SU-DHL-6 (cell line): ENCODE results near the gene SYTL4.

Source experiments
- H2AFZ ChIP-seq: fragments of 200-600 bp; sonication (generic); 2 replicates; pipeline ENCODE4 v1.6.1; 2014; ENCODE audit warnings: low read depth, mild to moderate bottlenecking, moderate library complexity, mixed read lengths, antibody characterized with exemption, low read length; ENCODE audit not compliant: severe bottlenecking
- H3F3A ChIP-seq: fragments of 200-600 bp; shearing (Covaris generic); 2 replicates; pipeline ENCODE4 v1.6.0; 2016; ENCODE audit warnings: antibody characterized with exemption, mild to moderate bottlenecking; ENCODE audit not compliant: insufficient read depth
- H3K27ac ChIP-seq: fragments of 200-600 bp; sonication (generic); 2 replicates; pipeline ENCODE4 v1.5.1; 2016; ENCODE audit warnings: low read depth, mild to moderate bottlenecking, low read length, moderate library complexity, mixed read lengths
- H3K27me3 ChIP-seq: fragments of 200-600 bp; sonication (generic), shearing (Covaris generic); 2 replicates; pipeline ENCODE4 v1.6.0; 2014; ENCODE audit warnings: mild to moderate bottlenecking, low read length
- H3K36me3 ChIP-seq: fragments of 200-600 bp; sonication (generic); 2 replicates; pipeline ENCODE4 v1.6.1; 2014; ENCODE audit warnings: mild to moderate bottlenecking, low read length, mixed read lengths
- H3K4me2 ChIP-seq: fragments of 300-600, 200-600 bp; shearing (Covaris generic), sonication (generic); 2 replicates; pipeline ENCODE4 v1.6.0; 2014; ENCODE audit warnings: low read length, low read depth, mild to moderate bottlenecking; ENCODE audit not compliant: poor library complexity, severe bottlenecking
- H3K4me3 ChIP-seq: fragments of 200-600 bp; sonication (generic); 2 replicates; pipeline ENCODE4 v1.5.1; 2014; ENCODE audit warnings: antibody characterized with exemption, low read length, mild to moderate bottlenecking, mixed read lengths; ENCODE audit not compliant: insufficient read depth, poor library complexity, severe bottlenecking
- H3K79me2 ChIP-seq: fragments of 200-600 bp; sonication (generic); 2 replicates; pipeline ENCODE4 v1.6.1; 2014; ENCODE audit warnings: mild to moderate bottlenecking, low read length, moderate library complexity; ENCODE audit not compliant: insufficient read depth
- H3K9ac ChIP-seq: fragments of 200-600 bp; sonication (generic); 2 replicates; pipeline ENCODE4 v1.7.0; 2014; ENCODE audit warnings: mild to moderate bottlenecking, low read length
- H3K9me2 ChIP-seq: fragments of 200-600 bp; sonication (generic); replicated peaks from 2 replicates; pipeline ENCODE4 v1.6.1; 2014; ENCODE audit warnings: low read length; ENCODE audit not compliant: insufficient read depth
- H3K9me3 ChIP-seq: fragments of 200-600 bp; sonication (generic); 2 replicates; pipeline ENCODE4 v1.6.1; 2014; ENCODE audit warnings: low read length, mixed read lengths; ENCODE audit not compliant: insufficient read depth
- H4K20me1 ChIP-seq: fragments of 200-600 bp; sonication (generic); 2 replicates; pipeline ENCODE4 v1.6.1; 2014; ENCODE audit warnings: low read depth, mild to moderate bottlenecking, antibody characterized with exemption, low read length, moderate library complexity, mixed read lengths
- CTCF ChIP-seq: fragments of 200-600 bp; sonication (generic); IDR thresholded peaks from one replicate; pipeline ENCODE4 v1.5.1; 2017; ENCODE audit warnings: antibody characterized with exemption, mild to moderate bottlenecking, low read length, moderate library complexity; ENCODE audit not compliant: insufficient read depth, poor library complexity, severe bottlenecking
- EZH2phosphoT487 ChIP-seq: fragments of 200-600 bp; sonication (generic), shearing (Covaris generic); conservative IDR thresholded peaks from 2 replicates; pipeline ENCODE4 v1.6.1; 2018; ENCODE audit warnings: mild to moderate bottlenecking, antibody characterized with exemption, low read length, moderate library complexity, mixed read lengths

The SYTL4 gene

GRCh38 chrX:100698551-100698950, 33.4 kb downstream of the SYTL4 start:
- no peaks in the 10 kb centered on the region for H3K79me2 ChIP-seq
- H3K9me2 ChIP-seq: no peaks in the 10 kb centered on the region
- H3F3A ChIP-seq: no peaks in the 10 kb centered on the region
- H3K36me3 ChIP-seq: no peaks in the 10 kb centered on the region
- no peak overlapping the region for H3K27ac ChIP-seq
- no peak overlapping the region for H3K4me3 ChIP-seq
- no peaks in the 10 kb centered on the region for H4K20me1 ChIP-seq
- H3K4me2 ChIP-seq: no peak overlapping the region
- H2AFZ ChIP-seq: no peak overlapping the region
- H3K9ac ChIP-seq: no peak overlapping the region
- H3K27me3 ChIP-seq: no peaks in the 10 kb centered on the region
- no peak for TF ChIP-seq CTCF
- no peak for TF ChIP-seq EZH2phosphoT487
- no peaks in the 10 kb centered on the region for H3K9me3 ChIP-seq

- H3K9me3 ChIP-seq: no peaks in the 10 kb centered on the region
- no peak overlapping the region for H2AFZ ChIP-seq
- H3K36me3 ChIP-seq: no peaks in the 10 kb centered on the region
- no peak for TF ChIP-seq CTCF
- no peaks in the 10 kb centered on the region for H3K79me2 ChIP-seq
- no peaks in the 10 kb centered on the region for H4K20me1 ChIP-seq
- no peaks in the 10 kb centered on the region for H3F3A ChIP-seq
- no peak overlapping the region for H3K4me2 ChIP-seq
- no peak overlapping the region for H3K4me3 ChIP-seq
- H3K27me3 ChIP-seq: no peaks in the 10 kb centered on the region
- H3K9me2 ChIP-seq: no peaks in the 10 kb centered on the region
- no peak overlapping the region for H3K9ac ChIP-seq
- H3K27ac ChIP-seq: no peak overlapping the region
These were observed 35.1 kb downstream of the SYTL4 start for GRCh38 chrX:100696699-100697351.

DNA sequence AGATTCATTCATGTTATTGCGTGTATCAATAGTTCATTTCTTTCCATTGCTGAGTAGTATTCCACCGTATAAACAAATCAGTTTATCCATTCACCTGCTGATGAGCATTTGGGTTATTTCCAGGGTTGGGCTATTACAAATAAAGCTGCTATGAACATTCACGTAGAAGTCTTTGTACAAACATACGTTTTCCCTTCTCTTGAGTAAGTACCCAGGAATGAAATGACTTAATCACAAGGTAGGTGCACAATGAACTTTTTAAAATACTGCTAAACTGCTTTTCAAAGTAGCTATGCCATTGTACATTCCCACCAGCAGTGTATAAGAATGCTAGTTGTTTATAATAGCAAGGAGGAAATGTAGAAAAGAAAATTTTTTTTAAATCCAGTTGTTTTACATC, 35.9 kb downstream of the SYTL4 start:
- Histone ChIP-seq H3K36me3 (no peaks in the 10 kb centered on the region), H3K9ac (no peak overlapping the region), H3F3A (no peaks in the 10 kb centered on the region), H3K27me3 (no peaks in the 10 kb centered on the region), H3K9me2 (no peaks in the 10 kb centered on the region), H4K20me1 (no peaks in the 10 kb centered on the region), H3K4me2 (no peak overlapping the region), H3K79me2 (no peaks in the 10 kb centered on the region), H3K9me3 (no peaks in the 10 kb centered on the region), H3K27ac (no peak overlapping the region), H2AFZ (no peak overlapping the region), H3K4me3 (no peak overlapping the region)
- TF ChIP-seq CTCF (no peak), EZH2phosphoT487 (no peak)

GRCh38 chrX:100695302-100695701, 36.6 kb downstream of the SYTL4 start:
- H3K9me3 ChIP-seq: no peaks in the 10 kb centered on the region
- TF ChIP-seq CTCF (no peak), EZH2phosphoT487 (no peak)
- no peaks in the 10 kb centered on the region for H3K9me2 ChIP-seq

More at GRCh38 chrX:100695302-100695701, 36.6 kb downstream of the SYTL4 start:
- H4K20me1 ChIP-seq: no peaks in the 10 kb centered on the region
- H2AFZ ChIP-seq: no peak overlapping the region
- H3F3A ChIP-seq: no peaks in the 10 kb centered on the region
- no peaks in the 10 kb centered on the region for H3K36me3 ChIP-seq
- no peak overlapping the region for H3K4me3 ChIP-seq
- no peak overlapping the region for H3K4me2 ChIP-seq
- no peaks in the 10 kb centered on the region for H3K79me2 ChIP-seq
- H3K9ac ChIP-seq: no peak overlapping the region
- no peak overlapping the region for H3K27ac ChIP-seq
- no peaks in the 10 kb centered on the region for H3K27me3 ChIP-seq
